ENCODE results near the gene PI4KB.

The PI4KB gene

DNA sequence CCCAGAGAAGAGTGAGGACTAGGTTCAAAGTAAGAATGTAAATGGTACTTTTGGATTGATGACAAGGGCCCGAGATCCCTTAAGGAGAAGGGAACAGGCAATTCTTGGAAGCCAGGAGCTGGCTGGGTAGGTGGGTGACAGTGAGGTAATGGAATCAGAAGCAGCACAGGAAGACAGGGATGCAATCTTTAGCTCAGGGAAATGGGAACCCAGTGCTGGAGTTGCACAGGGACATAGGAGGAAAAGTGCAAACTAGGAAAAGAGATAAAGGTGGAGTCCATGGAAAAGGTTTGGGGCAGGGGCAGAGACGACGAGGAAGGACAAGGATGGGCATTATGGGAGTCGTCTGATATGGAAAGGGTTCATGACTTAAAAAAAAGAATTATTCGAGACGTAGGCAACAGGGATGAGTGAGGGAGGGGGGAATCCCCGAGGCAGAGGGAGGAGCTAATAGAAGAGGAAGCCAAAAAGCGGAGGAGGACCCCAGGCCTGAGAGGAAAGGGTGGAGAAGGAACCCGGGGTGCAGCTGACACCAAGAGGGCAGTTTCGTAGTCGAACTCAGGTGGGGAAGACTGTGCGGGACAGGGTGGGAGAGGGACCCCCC is 495 bp downstream of the PI4KB start:
- TF ChIP-seq CTCF (IDR thresholded peaks at IDR 0.05) = no peak
- Histone ChIP-seq H3K9me3 (ENCODE audit: control insufficient read depth, low read length) (no peaks in the 10 kb centered on the region), H3K27ac (peak overlapping the region; percentile 94), H3K4me1 (no peaks in the 10 kb centered on the region), H3K4me2 (ENCODE audit: low read length) (peak overlapping the region; percentile 98), H3K27me3 (ENCODE audit: control insufficient read depth, insufficient read depth, low read length) (no peaks in the 10 kb centered on the region), H3K4me3 (ENCODE audit: low read depth, low read length) (peak overlapping the region; percentile 84), H3K9ac (no peak overlapping the region), H3K36me3 (ENCODE audit: control insufficient read depth, insufficient read depth, low read length) (peaks cover 2% of the 10 kb centered on the region), H3K79me2 (peaks cover 8% of the 10 kb centered on the region), H2AFZ (peak overlapping the region; percentile 56)

DNA sequence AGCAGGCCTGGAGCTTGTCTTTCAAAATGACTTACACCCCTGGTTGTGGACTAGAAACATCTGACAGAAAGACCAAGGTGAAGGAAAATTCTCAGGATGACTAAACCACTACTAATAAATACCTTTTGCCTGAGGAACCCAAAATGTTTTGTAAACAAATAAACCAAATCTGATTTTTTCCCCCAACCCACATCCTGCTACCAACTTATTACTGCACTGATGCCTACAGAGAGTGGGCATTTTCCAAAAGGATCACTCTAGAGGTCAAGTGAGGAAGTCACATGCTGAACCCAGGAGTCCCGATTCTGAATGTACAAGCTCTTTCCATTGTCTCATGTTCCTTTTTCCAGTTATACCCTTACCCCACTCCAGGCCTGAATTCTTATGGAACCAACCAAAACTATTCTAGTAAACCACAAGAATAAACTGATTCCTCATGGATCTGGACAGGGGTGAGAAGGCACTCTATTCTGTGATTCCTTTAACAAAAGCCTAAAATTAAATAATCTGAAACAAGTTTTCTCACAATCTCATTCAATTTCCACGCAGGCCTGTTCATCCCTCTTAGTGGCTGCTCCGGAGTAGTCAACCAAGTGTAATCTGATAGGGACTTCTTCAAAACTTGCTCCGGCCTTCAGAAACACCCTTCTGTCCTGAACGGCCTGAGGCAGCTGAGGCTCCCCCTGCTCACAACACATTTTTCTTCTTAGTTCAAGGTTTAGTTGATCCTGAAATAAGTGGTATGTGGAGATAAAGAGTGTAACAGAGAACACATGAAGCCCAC is 1.4 kb downstream of the PI4KB start:
- Histone ChIP-seq H3K79me2 (peaks cover 8% of the 10 kb centered on the region), H3K4me2 (ENCODE audit: low read length) (peak overlapping the region; percentile 98), H3K9ac (no peak overlapping the region), H3K36me3 (ENCODE audit: control insufficient read depth, insufficient read depth, low read length) (peaks cover 2% of the 10 kb centered on the region), H3K4me3 (ENCODE audit: low read depth, low read length) (peak overlapping the region; percentile 84), H3K4me1 (no peaks in the 10 kb centered on the region), H3K9me3 (ENCODE audit: control insufficient read depth, low read length) (no peaks in the 10 kb centered on the region), H2AFZ (no peak overlapping the region), H3K27ac (peak overlapping the region; percentile 94), H3K27me3 (ENCODE audit: control insufficient read depth, insufficient read depth, low read length) (no peaks in the 10 kb centered on the region)
- no peak for TF ChIP-seq CTCF (IDR thresholded peaks at IDR 0.05)

- H2AFZ ChIP-seq = no peak overlapping the region
- H3K27me3 ChIP-seq (ENCODE audit: control insufficient read depth, insufficient read depth, low read length) = no peaks in the 10 kb centered on the region
- H3K9ac ChIP-seq = no peak overlapping the region
- no peak overlapping the region for H3K4me3 ChIP-seq (ENCODE audit: low read depth, low read length)
- no peak overlapping the region for H3K27ac ChIP-seq
- no peak for TF ChIP-seq CTCF (IDR thresholded peaks at IDR 0.05)
- H3K4me1 ChIP-seq = no peaks in the 10 kb centered on the region
- H3K36me3 ChIP-seq (ENCODE audit: control insufficient read depth, insufficient read depth, low read length) = peaks cover 2% of the 10 kb centered on the region
- no peaks in the 10 kb centered on the region for H3K9me3 ChIP-seq (ENCODE audit: control insufficient read depth, low read length)
- peak overlapping the region; percentile 22 for H3K4me2 ChIP-seq (ENCODE audit: low read length)
- peaks cover 8% of the 10 kb centered on the region for H3K79me2 ChIP-seq
Measured at GRCh38 chr1:151325231-151325630, 2.0 kb downstream of the PI4KB start.

DNA sequence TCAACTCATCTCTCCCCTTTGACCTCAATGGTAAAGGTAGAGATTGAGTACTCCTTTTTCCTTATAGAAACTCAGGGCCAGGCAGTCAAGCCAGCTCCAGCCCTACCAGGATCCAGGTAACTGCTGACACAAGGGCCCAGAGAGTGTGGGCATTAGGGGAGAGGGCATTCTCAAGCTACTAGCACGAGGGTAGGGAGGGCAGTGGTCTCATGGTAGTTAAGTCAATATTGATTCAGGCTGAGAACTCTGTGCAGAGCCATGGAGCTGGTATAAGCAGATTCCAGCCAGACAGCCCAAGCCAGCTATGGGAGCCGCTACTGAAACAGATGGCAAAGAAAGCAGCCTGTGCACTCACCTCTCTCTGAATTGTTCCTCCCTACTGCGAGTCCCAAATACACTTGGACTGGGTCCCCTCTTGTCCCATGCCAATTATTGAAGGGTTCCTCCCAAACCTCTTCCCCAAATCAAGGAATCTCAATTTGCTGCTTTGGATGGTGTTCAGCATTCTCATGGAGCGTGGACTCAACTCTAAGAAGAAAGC is 2.8 kb downstream of the PI4KB start:
- H3K4me3 ChIP-seq (ENCODE audit: low read depth, low read length) = no peak overlapping the region
- H3K27me3 ChIP-seq (ENCODE audit: control insufficient read depth, insufficient read depth, low read length) = no peaks in the 10 kb centered on the region
- no peaks in the 10 kb centered on the region for H3K4me1 ChIP-seq
- H3K36me3 ChIP-seq (ENCODE audit: control insufficient read depth, insufficient read depth, low read length) = peaks cover 2% of the 10 kb centered on the region
- no peak overlapping the region for H3K9ac ChIP-seq
- H3K27ac ChIP-seq = no peak overlapping the region
- no peak overlapping the region for H3K4me2 ChIP-seq (ENCODE audit: low read length)
- H3K9me3 ChIP-seq (ENCODE audit: control insufficient read depth, low read length) = no peaks in the 10 kb centered on the region
- no peak for TF ChIP-seq CTCF (IDR thresholded peaks at IDR 0.05)
- peaks cover 8% of the 10 kb centered on the region for H3K79me2 ChIP-seq
- H2AFZ ChIP-seq = no peak overlapping the region

Data from parathyroid adenoma (tissue), 2 donors.